Parathyroid adenoma (tissue), 2 donors: Measurements from ENCODE around the gene PLD6.
"Not testable (repeated sequence)": the region's sequence is repeated elsewhere in the genome, so short reads cannot be mapped to it uniquely, and the experiment has no call there.

Experiments used
- H2AFZ ChIP-seq: fragments of 300-600 bp; sonication (generic); one replicate; pipeline ENCODE4 v1.7.0; 2017; ENCODE audit warnings: antibody characterized with exemption, mild to moderate bottlenecking
- H3K27ac ChIP-seq: fragments of 300-600 bp; sonication (generic); one replicate; pipeline ENCODE4 v1.7.0; 2017
- H3K27me3 ChIP-seq: fragments of 300-600 bp; sonication (generic); one replicate; pipeline ENCODE4 v1.7.0; 2017; ENCODE audit warnings: low read length; ENCODE audit not compliant: control insufficient read depth, insufficient read depth
- H3K36me3 ChIP-seq: fragments of 300-600 bp; sonication (generic); one replicate; pipeline ENCODE4 v1.7.0; 2017; ENCODE audit warnings: low read length; ENCODE audit not compliant: control insufficient read depth, insufficient read depth
- H3K4me1 ChIP-seq: fragments of 300-600 bp; sonication (generic); one replicate; pipeline ENCODE4 v1.7.0; 2017; ENCODE audit warnings: control low read depth
- H3K4me2 ChIP-seq: fragments of 300-600 bp; sonication (generic); one replicate; pipeline ENCODE4 v1.7.0; 2017; ENCODE audit warnings: low read length
- H3K4me3 ChIP-seq: fragments of 300-600 bp; sonication (generic); one replicate; pipeline ENCODE4 v1.7.0; 2017; ENCODE audit warnings: low read depth, low read length
- H3K79me2 ChIP-seq: fragments of 300-600 bp; sonication (generic); one replicate; pipeline ENCODE4 v1.7.0; 2017; ENCODE audit warnings: control low read depth
- H3K9ac ChIP-seq: fragments of 300-600 bp; sonication (generic); one replicate; pipeline ENCODE4 v1.7.0; 2017; ENCODE audit warnings: mild to moderate bottlenecking
- H3K9me3 ChIP-seq: fragments of 300-600 bp; sonication (generic); one replicate; pipeline ENCODE4 v1.7.0; 2017; ENCODE audit warnings: low read length; ENCODE audit not compliant: control insufficient read depth
- TF ChIP-seq, protein P1 (sequence below): fragments of 300-600 bp; sonication (generic); IDR thresholded peaks from one replicate; pipeline ENCODE4 v1.7.0; 2017; ENCODE audit warnings: antibody characterized with exemption, mild to moderate bottlenecking
- donor health status: primary hyperparathyroidism.

Gene PLD6

GRCh38 chr17:17196776-17197175, 9.4 kb downstream of the PLD6 start:
- Histone ChIP-seq H3K4me2 (no peak overlapping the region), H3K4me1 (peaks cover 6% of the 10 kb centered on the region), H2AFZ (no peak overlapping the region), H3K27ac (no peak overlapping the region), H3K9me3 (no peaks in the 10 kb centered on the region), H3K27me3 (no peaks in the 10 kb centered on the region), H3K9ac (no peak overlapping the region), H3K36me3 (no peaks in the 10 kb centered on the region), H3K4me3 (no peak overlapping the region), H3K79me2 (no peaks in the 10 kb centered on the region)
- TF ChIP-seq, protein P1, sequence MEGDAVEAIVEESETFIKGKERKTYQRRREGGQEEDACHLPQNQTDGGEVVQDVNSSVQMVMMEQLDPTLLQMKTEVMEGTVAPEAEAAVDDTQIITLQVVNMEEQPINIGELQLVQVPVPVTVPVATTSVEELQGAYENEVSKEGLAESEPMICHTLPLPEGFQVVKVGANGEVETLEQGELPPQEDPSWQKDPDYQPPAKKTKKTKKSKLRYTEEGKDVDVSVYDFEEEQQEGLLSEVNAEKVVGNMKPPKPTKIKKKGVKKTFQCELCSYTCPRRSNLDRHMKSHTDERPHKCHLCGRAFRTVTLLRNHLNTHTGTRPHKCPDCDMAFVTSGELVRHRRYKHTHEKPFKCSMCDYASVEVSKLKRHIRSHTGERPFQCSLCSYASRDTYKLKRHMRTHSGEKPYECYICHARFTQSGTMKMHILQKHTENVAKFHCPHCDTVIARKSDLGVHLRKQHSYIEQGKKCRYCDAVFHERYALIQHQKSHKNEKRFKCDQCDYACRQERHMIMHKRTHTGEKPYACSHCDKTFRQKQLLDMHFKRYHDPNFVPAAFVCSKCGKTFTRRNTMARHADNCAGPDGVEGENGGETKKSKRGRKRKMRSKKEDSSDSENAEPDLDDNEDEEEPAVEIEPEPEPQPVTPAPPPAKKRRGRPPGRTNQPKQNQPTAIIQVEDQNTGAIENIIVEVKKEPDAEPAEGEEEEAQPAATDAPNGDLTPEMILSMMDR, result no peak

DNA sequence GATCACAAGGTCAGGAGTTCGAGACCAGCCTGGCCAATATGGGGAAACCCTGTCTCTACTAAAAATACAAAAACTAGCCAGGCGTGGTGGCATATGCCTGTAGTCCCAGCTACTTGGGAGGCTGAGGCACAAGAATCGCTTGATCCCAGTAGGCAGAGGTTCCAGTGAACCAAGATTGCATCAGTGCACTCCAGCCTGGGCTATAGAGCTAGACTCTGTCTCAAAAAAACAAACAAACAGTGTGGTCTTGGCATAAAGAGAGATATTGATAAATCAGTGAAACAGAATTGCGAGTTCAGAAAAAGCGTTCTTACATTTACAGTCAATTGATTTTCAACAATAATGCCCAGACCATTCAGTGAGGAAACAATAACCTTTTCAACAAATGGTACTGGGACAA, 10.7 kb downstream of the PLD6 start:
- not testable (repeated sequence) for H3K9ac ChIP-seq, H3K27ac ChIP-seq, H3K79me2 ChIP-seq, H3K36me3 ChIP-seq, H3K4me2 ChIP-seq, H3K4me3 ChIP-seq, H3K4me1 ChIP-seq, H3K27me3 ChIP-seq, H3K9me3 ChIP-seq, H2AFZ ChIP-seq

DNA sequence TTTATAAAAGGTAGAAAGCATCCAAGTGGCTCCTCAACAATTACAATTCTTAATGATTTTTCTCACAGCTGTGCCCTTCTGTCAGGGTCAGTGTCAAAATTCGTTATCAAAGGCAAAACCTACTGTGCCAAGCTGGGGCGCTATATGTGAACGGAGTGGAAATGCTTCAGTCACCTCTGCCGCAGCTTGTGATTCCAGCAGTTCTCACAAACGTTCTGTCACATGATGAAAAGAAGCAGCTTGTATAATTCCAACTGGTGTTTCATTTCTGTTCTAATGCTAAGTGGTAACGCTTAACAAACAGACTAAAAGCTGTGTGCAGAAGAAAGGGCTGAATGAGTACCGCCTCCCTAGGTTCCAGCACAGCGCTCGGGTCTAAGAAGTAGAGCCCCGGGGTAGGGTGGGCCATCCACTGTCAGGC, 14.2 kb downstream of the PLD6 start:
- TF ChIP-seq, protein P1, result no peak
- H3K79me2 ChIP-seq, result no peaks in the 10 kb centered on the region
- H3K27ac ChIP-seq, result no peak overlapping the region
- H3K4me3 ChIP-seq, result no peak overlapping the region
- no peak overlapping the region for H3K9ac ChIP-seq
- no peaks in the 10 kb centered on the region for H3K27me3 ChIP-seq
- H3K4me1 ChIP-seq, result no peaks in the 10 kb centered on the region
- no peak overlapping the region for H3K4me2 ChIP-seq
- no peaks in the 10 kb centered on the region for H3K36me3 ChIP-seq
- H2AFZ ChIP-seq, result no peak overlapping the region
- no peaks in the 10 kb centered on the region for H3K9me3 ChIP-seq

DNA sequence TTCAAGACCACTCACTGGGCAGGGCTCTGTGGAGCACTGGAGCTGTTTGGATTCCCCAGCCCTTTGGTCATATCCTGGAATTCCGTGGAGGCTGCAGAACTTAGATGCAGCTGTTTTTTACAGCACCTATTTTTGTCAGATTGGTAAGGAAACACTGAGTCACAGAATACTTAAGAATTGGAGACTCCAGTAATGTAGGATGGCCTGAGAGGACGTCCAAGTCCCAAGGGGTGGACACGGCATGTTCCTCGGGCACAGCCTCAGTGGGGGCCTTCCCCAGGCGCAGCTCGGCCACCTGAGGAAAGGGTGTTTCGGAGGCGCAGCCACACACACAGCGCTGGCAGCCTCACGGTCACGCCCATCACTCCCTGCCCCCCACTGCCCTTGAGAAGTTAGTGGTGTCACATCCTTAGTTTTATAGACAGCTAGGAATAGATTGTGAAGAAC, 14.8 kb downstream of the PLD6 start:
- no peaks in the 10 kb centered on the region for H3K4me1 ChIP-seq

DNA sequence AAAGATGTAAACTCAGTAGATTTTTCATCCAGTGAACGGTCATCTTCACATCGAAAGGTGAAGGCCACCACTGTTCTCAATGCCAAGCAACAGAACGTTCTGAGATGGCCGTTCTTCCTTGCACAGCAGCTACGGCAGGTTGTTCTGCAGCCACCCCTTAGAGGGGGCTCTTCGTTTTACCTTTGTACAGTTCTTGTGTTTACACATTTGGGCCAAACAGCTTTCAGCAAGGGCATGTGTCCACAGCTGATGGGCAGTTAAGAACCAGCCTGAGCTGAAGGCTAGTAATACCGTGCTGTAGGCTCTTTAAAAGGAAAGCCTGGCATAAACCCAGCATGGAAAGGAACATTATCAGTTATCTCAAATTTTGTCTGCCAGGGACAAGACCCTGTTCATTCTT, 15.9 kb downstream of the PLD6 start:
- no peak overlapping the region for H3K27ac ChIP-seq
- no peak overlapping the region for H3K4me3 ChIP-seq
- no peaks in the 10 kb centered on the region for H3K27me3 ChIP-seq
- H3K9ac ChIP-seq, result no peak overlapping the region
- no peaks in the 10 kb centered on the region for H3K4me1 ChIP-seq
- no peaks in the 10 kb centered on the region for H3K36me3 ChIP-seq
- no peaks in the 10 kb centered on the region for H3K79me2 ChIP-seq
- H3K9me3 ChIP-seq, result no peaks in the 10 kb centered on the region
- H2AFZ ChIP-seq, result no peak overlapping the region
- TF ChIP-seq, protein P1, result no peak
- no peak overlapping the region for H3K4me2 ChIP-seq

More for the DNA sequence above, 14.8 kb downstream of the PLD6 start:
- no peak overlapping the region for H3K4me3 ChIP-seq
- H3K27me3 ChIP-seq, result no peaks in the 10 kb centered on the region
- no peak overlapping the region for H3K27ac ChIP-seq
- no peaks in the 10 kb centered on the region for H3K9me3 ChIP-seq
- TF ChIP-seq, protein P1, result no peak
- H3K79me2 ChIP-seq, result no peaks in the 10 kb centered on the region
- no peak overlapping the region for H3K9ac ChIP-seq
- H2AFZ ChIP-seq, result no peak overlapping the region
- H3K36me3 ChIP-seq, result no peaks in the 10 kb centered on the region
- H3K4me2 ChIP-seq, result no peak overlapping the region
